Astrocyte (in vitro differentiated cells and primary cell): ENCODE results near the gene UNC93A. TPM values are rescaled to one million over a fixed set of nuclear protein-coding genes. Genes with fewer than 3 reads are reported as not detected.

ENCODE experiments used
- DNase-seq: peaks from one replicate; pipeline ENCODE4 v3.0.0-alpha.2; 2010; ENCODE audit warnings: low read depth
- FAIRE-seq: peaks from 2 replicates; lab custom pipeline; 2011; peaks lifted over from hg19 to GRCh38; lab: Jason Lieb, UNC
- H2AFZ ChIP-seq: 2 replicates; pipeline ENCODE4 v1.6.0; 2012; ENCODE audit warnings: low read depth, low read length, inconsistent platforms
- H3K27ac ChIP-seq: 2 replicates; pipeline ENCODE4 v1.5.1; 2011; ENCODE audit warnings: low read depth, low read length, inconsistent platforms
- H3K27me3 ChIP-seq: 2 replicates; pipeline ENCODE4 v1.6.0; 2011; ENCODE audit warnings: low read length, inconsistent platforms; ENCODE audit not compliant: insufficient read depth
- H3K36me3 ChIP-seq: 2 replicates; pipeline ENCODE4 v1.5.1; 2011; ENCODE audit warnings: low read length, inconsistent platforms; ENCODE audit not compliant: insufficient read depth
- H3K4me1 ChIP-seq: 2 replicates; pipeline ENCODE4 v1.5.1; 2011; ENCODE audit warnings: low read length, inconsistent platforms; ENCODE audit not compliant: insufficient read depth
- H3K4me2 ChIP-seq: 2 replicates; pipeline ENCODE4 v1.6.0; 2012; ENCODE audit warnings: low read length, inconsistent platforms
- H3K4me3 ChIP-seq: 2 replicates; pipeline ENCODE4 v1.5.1; 2011; ENCODE audit warnings: low read depth, mild to moderate bottlenecking, low read length, inconsistent platforms; ENCODE audit not compliant: insufficient read depth
- H3K79me2 ChIP-seq: 2 replicates; pipeline ENCODE4 v1.6.0; 2012; ENCODE audit warnings: mild to moderate bottlenecking, low read length, inconsistent platforms; ENCODE audit not compliant: insufficient read depth
- H3K9ac ChIP-seq: 2 replicates; pipeline ENCODE4 v1.6.0; 2012; ENCODE audit warnings: mild to moderate bottlenecking, low read length, inconsistent platforms
- H3K9me3 ChIP-seq: 2 replicates; pipeline ENCODE4 v1.5.1; 2012; ENCODE audit warnings: low read depth, mild to moderate bottlenecking, low read length, inconsistent platforms; ENCODE audit not compliant: insufficient read depth
- H4K20me1 ChIP-seq: 2 replicates; pipeline ENCODE4 v1.6.0; 2012; ENCODE audit warnings: low read length, inconsistent platforms; ENCODE audit not compliant: insufficient read depth
- H3K27ac Mint-ChIP-seq: one replicate; pipeline ENCODE4 v1.8.0; 2021; ENCODE audit warnings: mild to moderate bottlenecking, mixed read lengths; ENCODE audit not compliant: unreplicated experiment
- H3K27me3 Mint-ChIP-seq: one replicate; pipeline ENCODE4 v1.8.0; 2021; ENCODE audit warnings: low read depth, mixed read lengths; ENCODE audit not compliant: unreplicated experiment
- H3K36me3 Mint-ChIP-seq: one replicate; pipeline ENCODE4 v1.8.0; 2021; ENCODE audit warnings: low read depth, mixed read lengths; ENCODE audit not compliant: unreplicated experiment
- H3K4me1 Mint-ChIP-seq: one replicate; pipeline ENCODE4 v1.8.0; 2021; ENCODE audit warnings: low read depth, mixed read lengths; ENCODE audit not compliant: unreplicated experiment
- H3K4me3 Mint-ChIP-seq: one replicate; pipeline ENCODE4 v1.8.0; 2021; ENCODE audit warnings: mild to moderate bottlenecking, moderate library complexity, mixed read lengths; ENCODE audit not compliant: unreplicated experiment
- H3K9me3 Mint-ChIP-seq: one replicate; pipeline ENCODE4 v1.8.0; 2021; ENCODE audit warnings: mild to moderate bottlenecking, mixed read lengths; ENCODE audit not compliant: unreplicated experiment
- EZH2 ChIP-seq: IDR thresholded peaks from 2 replicates; pipeline ENCODE4 v1.6.1; 2012; ENCODE audit warnings: mild to moderate bottlenecking, low read length, inconsistent platforms; ENCODE audit not compliant: insufficient read depth
- total RNA-seq: library from RNA; stranded (reverse); gene quantifications from 2 replicates; pipeline ENCODE4 v1.2.1, GENCODE V29; 2021
- TF ChIP-seq, protein P1 (sequence below): IDR thresholded peaks from 2 replicates; pipeline ENCODE4 v1.5.1; 2011; ENCODE audit warnings: low read depth, mild to moderate bottlenecking, inconsistent platforms, low read length, moderate library complexity; ENCODE audit not compliant: insufficient read depth

Gene UNC93A
- total RNA-seq, 1 donor from 2014 or later: not detected

DNA sequence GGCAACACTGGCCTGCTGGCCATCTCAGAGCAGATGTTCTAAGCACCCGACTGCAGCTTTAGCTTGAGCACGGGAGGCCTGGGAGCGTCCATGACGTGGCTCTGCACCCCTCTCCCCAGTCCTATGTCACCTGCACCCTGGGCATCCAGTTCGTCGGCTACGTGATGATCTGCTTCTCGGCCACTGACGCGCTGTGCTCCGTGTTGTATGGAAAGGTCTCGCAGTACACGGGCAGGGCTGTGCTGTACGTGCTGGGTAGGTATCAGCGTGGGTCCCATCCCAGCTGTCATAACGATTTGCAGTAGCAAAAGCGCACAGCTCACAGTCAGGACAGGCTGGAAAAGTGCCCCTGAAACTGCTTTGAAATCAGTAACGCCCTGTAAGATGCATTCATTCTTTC is 14.7 kb downstream of the UNC93A start:
- TF ChIP-seq EZH2: no peak
- TF ChIP-seq, protein P1, sequence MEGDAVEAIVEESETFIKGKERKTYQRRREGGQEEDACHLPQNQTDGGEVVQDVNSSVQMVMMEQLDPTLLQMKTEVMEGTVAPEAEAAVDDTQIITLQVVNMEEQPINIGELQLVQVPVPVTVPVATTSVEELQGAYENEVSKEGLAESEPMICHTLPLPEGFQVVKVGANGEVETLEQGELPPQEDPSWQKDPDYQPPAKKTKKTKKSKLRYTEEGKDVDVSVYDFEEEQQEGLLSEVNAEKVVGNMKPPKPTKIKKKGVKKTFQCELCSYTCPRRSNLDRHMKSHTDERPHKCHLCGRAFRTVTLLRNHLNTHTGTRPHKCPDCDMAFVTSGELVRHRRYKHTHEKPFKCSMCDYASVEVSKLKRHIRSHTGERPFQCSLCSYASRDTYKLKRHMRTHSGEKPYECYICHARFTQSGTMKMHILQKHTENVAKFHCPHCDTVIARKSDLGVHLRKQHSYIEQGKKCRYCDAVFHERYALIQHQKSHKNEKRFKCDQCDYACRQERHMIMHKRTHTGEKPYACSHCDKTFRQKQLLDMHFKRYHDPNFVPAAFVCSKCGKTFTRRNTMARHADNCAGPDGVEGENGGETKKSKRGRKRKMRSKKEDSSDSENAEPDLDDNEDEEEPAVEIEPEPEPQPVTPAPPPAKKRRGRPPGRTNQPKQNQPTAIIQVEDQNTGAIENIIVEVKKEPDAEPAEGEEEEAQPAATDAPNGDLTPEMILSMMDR: no peak
- no peak overlapping the region for H3K4me3 ChIP-seq

DNA sequence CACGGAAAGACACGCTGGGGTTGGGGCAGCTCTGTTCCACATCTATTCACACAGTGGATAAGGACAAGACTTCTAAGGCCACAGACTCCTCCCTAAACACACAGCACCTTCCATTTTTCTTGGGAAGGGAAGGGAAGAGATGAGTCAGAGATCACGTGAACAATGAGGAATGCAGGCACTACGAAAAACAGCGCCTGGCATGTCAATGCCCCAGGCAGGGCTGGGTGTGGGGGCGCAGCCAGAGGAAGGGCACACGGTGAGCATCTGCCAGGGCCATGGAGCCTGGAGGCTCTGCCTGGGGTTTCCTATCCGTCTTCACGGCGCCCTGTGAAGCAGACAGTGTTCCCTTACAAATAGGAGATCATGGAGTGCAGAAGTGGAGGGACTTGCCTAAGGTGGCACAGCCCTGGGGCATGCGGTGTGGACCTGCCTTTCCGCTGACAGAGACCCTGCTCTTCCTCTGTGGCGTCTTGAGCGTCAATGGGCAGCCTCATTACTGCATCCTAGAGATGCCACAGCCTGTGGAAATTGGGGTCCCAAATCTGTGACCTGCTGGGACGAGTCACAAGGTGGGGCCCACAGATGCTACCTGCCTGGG is 15.4 kb downstream of the UNC93A start:
- Histone ChIP-seq H3K4me3 (no peak overlapping the region), H3K79me2 (no peaks in the 10 kb centered on the region), H4K20me1 (no peaks in the 10 kb centered on the region), H3K9ac (no peak overlapping the region), H3K4me1 (no peaks in the 10 kb centered on the region), H3K9me3 (no peaks in the 10 kb centered on the region), H2AFZ (peak overlapping the region; percentile 56), H3K4me2 (no peak overlapping the region), H3K36me3 (no peaks in the 10 kb centered on the region), H3K27ac (no peak overlapping the region), H3K27me3 (no peaks in the 10 kb centered on the region)
- no peak overlapping the region for H3K4me3 Mint-ChIP-seq
- DNase-seq (peak; percentile 25), FAIRE-seq (no peak)
- H3K36me3 Mint-ChIP-seq: no peaks in the 10 kb centered on the region
- TF ChIP-seq EZH2: no peak
- TF ChIP-seq, protein P1: no peak
- H3K9me3 Mint-ChIP-seq: no peaks in the 10 kb centered on the region
- peak overlapping the region; percentile 48 for H3K27ac Mint-ChIP-seq
- H3K27me3 Mint-ChIP-seq: peaks cover 15% of the 10 kb centered on the region
- peaks cover 17% of the 10 kb centered on the region for H3K4me1 Mint-ChIP-seq

More for the DNA sequence above, 14.7 kb downstream of the UNC93A start:
- Mint-ChIP-seq H3K27me3 (peaks cover 17% of the 10 kb centered on the region), H3K4me3 (no peak overlapping the region), H3K36me3 (no peaks in the 10 kb centered on the region), H3K9me3 (no peaks in the 10 kb centered on the region), H3K27ac (no peak overlapping the region), H3K4me1 (peaks cover 17% of the 10 kb centered on the region)
- H3K27me3 ChIP-seq: no peaks in the 10 kb centered on the region
- no peak overlapping the region for H2AFZ ChIP-seq
- no peak overlapping the region for H3K27ac ChIP-seq
- DNase-seq (no peak), FAIRE-seq (no peak)
- H3K4me1 ChIP-seq: no peaks in the 10 kb centered on the region
- H3K9ac ChIP-seq: no peak overlapping the region
- no peaks in the 10 kb centered on the region for H3K9me3 ChIP-seq
- H3K36me3 ChIP-seq: no peaks in the 10 kb centered on the region
- H3K4me2 ChIP-seq: no peak overlapping the region
- no peaks in the 10 kb centered on the region for H4K20me1 ChIP-seq
- H3K79me2 ChIP-seq: no peaks in the 10 kb centered on the region

DNA sequence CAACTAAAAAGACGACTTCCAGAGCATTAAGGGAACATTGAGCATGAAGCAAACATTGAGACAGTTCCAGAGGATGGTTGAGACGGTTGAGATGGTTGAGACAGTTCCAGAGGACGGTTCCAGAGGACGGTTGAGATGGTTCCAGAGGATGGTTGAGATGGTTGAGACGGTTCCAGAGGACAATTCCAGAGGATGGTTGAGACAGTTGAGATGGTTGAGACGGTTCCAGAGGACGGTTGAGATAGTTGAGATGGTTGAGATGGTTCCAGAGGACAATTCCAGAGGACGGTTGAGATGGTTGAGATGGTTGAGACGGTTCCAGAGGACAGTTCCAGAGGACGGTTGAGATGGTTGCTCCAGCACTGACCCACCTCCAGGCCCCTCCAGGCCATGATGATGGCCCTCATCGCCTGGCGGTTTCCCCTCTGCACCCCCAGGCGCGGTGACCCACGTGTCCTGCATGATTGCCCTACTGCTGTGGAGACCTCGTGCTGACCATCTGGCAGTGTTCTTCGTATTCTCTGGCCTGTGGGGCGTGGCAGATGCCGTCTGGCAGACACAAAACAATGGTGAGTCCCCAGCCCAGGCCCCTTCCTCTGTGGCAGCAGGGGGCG is 16.3 kb downstream of the UNC93A start:
- no peaks in the 10 kb centered on the region for H3K36me3 Mint-ChIP-seq
- TF ChIP-seq, protein P1: no peak
- no peak for TF ChIP-seq EZH2
- no peaks in the 10 kb centered on the region for H4K20me1 ChIP-seq
- FAIRE-seq (no peak), DNase-seq (no peak)
- H2AFZ ChIP-seq: no peak overlapping the region
- no peaks in the 10 kb centered on the region for H3K36me3 ChIP-seq
- no peak overlapping the region for H3K4me2 ChIP-seq
- H3K9me3 Mint-ChIP-seq: no peaks in the 10 kb centered on the region
- H3K9ac ChIP-seq: no peak overlapping the region
- H3K27me3 Mint-ChIP-seq: peaks cover 18% of the 10 kb centered on the region
- peaks cover 17% of the 10 kb centered on the region for H3K4me1 Mint-ChIP-seq
- no peaks in the 10 kb centered on the region for H3K4me1 ChIP-seq
- no peaks in the 10 kb centered on the region for H3K9me3 ChIP-seq
- no peak overlapping the region for H3K27ac ChIP-seq
- H3K4me3 Mint-ChIP-seq: no peak overlapping the region
- H3K79me2 ChIP-seq: no peaks in the 10 kb centered on the region
- no peak overlapping the region for H3K27ac Mint-ChIP-seq
- H3K4me3 ChIP-seq: no peak overlapping the region
- no peaks in the 10 kb centered on the region for H3K27me3 ChIP-seq
